Prostate gland (tissue), 2 donors: ENCODE measurements around the gene MAP4K4.

Experiments used
- POLR2AphosphoS5 ChIP-seq: sonication (generic); formaldehyde crosslinking; IDR thresholded peaks from one replicate; pipeline ENCODE4 v1.6.1; 2017; ENCODE audit warnings: antibody characterized with exemption
- TF ChIP-seq, protein P1 (sequence below), 4 experiments: fragments of 200-600 bp in 2 of 4; fragments of 450-650 bp in 2 of 4; sonication (generic) in 2 of 4; IDR thresholded peaks; 1 replicate in 3 of 4; 2 replicates in 1 of 4; pipeline ENCODE4 v1.5.1; 2016 to 2019; ENCODE audit warnings: antibody characterized with exemption in 4 of 4, mild to moderate bottlenecking in 2 of 4, moderate library complexity in 2 of 4

DNA sequence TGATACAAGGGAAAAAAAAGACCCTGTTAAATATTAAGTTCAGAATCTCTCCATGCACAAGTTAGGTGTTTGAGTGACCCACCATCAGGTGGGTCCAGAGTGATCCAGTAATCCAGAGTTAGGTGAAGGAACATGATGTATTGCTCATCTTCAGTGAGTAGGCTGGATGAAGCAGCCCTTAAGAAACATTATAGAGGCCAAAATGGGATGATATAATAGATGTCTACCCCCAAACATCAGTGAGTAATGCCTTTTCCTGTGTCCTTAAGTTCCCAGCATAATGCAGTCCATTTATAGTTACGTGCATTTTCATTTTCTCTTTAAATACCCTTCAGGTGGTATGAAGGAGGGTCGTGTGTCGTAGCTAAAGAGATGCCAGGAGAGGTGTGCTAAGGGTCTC, 89.6 kb downstream of the MAP4K4 start:
- TF ChIP-seq, protein P1, sequence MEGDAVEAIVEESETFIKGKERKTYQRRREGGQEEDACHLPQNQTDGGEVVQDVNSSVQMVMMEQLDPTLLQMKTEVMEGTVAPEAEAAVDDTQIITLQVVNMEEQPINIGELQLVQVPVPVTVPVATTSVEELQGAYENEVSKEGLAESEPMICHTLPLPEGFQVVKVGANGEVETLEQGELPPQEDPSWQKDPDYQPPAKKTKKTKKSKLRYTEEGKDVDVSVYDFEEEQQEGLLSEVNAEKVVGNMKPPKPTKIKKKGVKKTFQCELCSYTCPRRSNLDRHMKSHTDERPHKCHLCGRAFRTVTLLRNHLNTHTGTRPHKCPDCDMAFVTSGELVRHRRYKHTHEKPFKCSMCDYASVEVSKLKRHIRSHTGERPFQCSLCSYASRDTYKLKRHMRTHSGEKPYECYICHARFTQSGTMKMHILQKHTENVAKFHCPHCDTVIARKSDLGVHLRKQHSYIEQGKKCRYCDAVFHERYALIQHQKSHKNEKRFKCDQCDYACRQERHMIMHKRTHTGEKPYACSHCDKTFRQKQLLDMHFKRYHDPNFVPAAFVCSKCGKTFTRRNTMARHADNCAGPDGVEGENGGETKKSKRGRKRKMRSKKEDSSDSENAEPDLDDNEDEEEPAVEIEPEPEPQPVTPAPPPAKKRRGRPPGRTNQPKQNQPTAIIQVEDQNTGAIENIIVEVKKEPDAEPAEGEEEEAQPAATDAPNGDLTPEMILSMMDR (IDR thresholded peaks at IDR 0.05) = no peak
- no peak for TF ChIP-seq POLR2AphosphoS5
